CD4-positive, alpha-beta T cell treated with Interleukin-4 for 1 hour (primary cell): ENCODE data around the gene DUS2.
A peak's percentile ranks its signal among the peaks of the same experiment; 100 is the strongest.
"Not testable (repeated sequence)": the region's sequence is repeated elsewhere in the genome, so short reads cannot be mapped to it uniquely, and the experiment has no call there.

Experiments
- DNase-seq, 2 donors: peaks; one replicate each; pipeline ENCODE4 v3.0.0-alpha.2; 2020 to 2022

The DUS2 gene

GRCh38 chr16:68022728-68023537, at the start of gene DUS2, which contains the start of gene DDX28:
Gene DUS2 (plus strand): TSS chr16:68023284. CDS start chr16:68038024, 14,740 bp downstream.
Gene DDX28 (minus strand): TSS chr16:68023232. CDS start chr16:68023202, 30 bp downstream.
- DNase-seq: peak; percentile 92 to 95

DNA sequence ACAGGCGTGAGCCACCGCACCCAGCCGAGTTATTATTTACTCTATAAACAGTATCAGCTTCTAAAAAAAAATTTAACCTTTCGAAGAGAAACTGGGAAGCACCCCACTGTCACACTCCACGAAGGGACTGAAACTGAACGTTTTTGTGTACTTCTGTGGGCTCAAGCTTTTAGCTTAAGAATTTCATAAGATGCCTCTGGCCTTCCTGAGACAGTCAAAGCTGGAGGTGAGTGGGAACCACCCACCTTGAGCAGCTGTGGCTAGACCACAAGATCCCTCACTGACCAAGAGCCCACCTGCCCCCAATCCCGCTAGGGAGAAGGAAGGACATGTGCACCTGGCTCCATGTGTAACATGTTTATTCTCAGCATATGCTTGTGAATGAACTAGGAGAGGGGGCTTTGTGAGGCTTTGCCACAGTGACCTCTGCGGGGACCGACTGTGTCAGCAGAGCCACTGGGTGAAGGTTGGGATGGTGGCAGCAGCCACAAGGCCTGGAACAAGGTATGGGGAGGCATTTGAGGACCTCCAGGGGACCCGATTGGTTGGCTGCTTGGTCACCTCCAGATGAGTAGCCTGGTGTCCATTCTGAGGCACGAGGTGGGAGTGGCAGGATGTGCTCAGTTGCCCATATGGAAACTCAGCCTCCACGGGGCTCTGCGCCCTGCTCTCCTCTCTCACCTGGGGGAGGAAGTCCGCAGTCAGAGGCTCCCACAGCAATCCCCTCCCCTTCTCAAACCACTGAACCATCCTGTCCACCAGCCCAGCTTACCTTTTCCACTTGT, 47.6 kb upstream of the DUS2 start:
- DNase-seq: no peak

DNA sequence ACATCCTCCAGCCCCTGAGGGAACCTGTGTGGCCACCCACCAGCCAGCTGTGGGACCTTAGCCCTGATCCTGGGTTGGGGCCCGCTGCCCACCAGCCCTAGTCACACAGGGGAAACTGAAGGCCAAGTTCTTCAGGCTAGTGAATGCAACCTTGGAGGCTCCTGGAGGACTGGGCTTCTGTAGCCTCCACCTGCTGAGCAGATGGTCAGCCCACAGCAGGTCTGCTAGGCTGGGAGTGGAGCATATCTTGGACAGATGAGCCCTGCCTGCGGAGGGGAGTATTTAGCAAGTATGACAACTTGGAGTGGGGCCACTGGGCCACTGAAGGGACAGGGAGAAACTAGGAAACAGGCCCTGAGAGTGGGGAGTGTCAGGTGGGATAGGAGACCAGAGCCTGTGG, 46.9 kb upstream of the DUS2 start:
- DNase-seq: no peak

- no peak for DNase-seq
Observed at GRCh38 chr16:67977005-67977404, 46.1 kb upstream of the DUS2 start.

- DNase-seq: no peak
Observed at GRCh38 chr16:67977469-67978227, 45.4 kb upstream of the DUS2 start.

DNA sequence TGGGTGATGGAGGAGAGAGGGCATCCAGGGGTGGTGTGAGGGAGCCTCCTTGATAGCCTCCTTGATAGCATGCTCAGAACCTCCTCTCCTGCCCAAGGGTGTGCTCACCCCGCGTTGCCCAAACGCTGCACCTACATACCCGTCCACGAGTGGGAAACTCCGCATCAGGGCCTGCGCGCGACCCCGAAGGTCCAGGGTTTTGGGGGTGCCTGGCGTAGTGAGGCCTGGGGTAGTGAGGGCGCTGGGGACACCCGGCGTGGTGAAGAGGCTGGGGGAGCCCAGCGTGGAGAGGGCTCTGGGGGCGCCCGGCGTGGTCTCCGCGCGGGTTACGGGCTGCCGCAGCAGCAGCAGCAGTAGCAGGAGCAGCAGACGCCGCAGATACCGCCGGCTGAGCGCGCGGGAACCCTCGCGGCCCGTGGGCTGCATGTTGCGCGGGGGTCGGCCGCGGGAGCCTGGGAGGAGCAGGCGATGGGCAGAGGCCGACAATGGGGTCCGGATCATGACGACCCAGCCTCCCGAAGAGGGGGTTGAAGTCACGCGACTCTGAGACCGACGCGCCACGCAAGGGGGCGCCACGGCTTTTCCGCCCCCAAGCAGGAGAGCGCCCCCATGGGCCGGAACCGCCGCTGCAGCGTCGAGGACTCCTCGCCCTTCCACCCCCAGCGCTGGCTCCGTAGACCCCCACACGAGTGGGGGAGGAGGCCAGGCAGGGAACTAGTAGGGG, 43.0 kb upstream of the DUS2 start, which contains the start of gene DPEP3:
Gene DPEP3, minus strand, starts transcription at position 545 of the 724 bp plus-strand sequence. Its CDS starts 119 bp downstream, at position 426.
- no peak for DNase-seq

DNA sequence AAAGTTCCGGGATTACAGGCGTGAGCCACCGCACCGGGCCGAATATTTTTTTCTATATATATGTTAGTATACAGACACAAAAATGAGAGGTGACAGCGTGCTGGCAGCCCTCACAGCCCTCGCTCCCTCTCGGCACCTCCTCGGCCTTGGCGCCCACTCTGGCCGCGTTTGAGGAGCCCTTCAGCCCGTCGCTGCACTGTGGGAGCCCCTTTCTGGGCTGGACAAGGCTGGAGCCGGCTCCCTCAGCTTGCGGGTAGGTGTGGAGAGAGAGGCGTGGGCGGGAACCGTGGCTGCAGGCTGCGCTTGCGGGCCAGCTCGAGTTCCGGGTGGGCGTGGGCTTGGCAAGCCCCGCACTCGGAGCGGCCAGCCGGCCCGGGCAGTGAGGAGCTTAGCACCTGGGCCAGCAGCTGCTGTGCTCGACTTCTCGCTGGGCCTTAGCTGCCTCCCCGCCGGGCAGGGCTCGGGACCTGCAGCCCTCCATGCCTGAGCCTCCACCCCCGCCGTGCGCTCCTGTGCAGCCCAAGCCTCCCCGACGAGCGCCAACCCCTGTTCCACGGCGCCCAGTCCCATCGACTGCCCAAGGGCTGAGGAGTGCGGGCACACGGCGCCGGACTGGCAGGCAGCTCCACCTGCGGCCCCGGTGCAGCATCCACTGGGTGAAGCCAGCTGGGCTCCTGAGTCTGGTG, 40.9 kb upstream of the DUS2 start:
- DNase-seq: no peak

GRCh38 chr16:67986949-67987348, 36.1 kb upstream of the DUS2 start:
- DNase-seq: no peak

DNA sequence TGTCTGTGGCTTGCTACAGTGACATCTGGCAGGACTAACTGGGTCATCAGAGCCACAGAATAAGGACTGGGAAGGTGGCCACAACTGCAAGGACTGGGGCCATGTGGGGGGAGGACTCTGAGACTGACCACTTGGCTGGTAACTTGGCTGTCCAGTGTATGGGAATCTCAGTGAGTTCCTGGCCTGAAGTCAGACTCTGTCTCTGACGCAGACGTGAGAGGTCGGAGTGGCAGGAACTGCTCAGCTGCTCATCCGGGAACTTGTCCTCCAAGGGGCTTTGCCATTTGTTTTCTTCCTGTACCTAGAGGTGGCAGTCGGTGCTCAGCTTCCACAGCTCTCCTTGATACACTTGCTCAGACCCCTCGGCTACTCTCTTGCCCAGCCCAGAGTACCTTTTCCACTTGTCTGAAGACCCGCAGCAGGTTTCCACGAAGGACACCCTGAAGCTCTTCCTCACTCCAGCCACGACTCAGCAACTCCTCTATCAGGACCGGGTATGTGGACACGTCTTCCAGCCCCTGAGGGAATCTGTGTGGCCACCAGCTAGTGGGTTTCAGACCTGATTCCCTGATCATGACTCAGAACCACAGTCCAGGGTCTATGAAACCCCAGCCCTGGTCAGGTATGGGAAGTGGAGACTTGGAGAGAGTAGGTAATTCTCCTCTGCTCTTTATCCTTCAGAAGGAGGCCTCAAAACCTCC, 35.5 kb upstream of the DUS2 start:
- no peak for DNase-seq

- DNase-seq: no peak
Observed at GRCh38 chr16:67988675-67989074, 34.4 kb upstream of the DUS2 start.

DNA sequence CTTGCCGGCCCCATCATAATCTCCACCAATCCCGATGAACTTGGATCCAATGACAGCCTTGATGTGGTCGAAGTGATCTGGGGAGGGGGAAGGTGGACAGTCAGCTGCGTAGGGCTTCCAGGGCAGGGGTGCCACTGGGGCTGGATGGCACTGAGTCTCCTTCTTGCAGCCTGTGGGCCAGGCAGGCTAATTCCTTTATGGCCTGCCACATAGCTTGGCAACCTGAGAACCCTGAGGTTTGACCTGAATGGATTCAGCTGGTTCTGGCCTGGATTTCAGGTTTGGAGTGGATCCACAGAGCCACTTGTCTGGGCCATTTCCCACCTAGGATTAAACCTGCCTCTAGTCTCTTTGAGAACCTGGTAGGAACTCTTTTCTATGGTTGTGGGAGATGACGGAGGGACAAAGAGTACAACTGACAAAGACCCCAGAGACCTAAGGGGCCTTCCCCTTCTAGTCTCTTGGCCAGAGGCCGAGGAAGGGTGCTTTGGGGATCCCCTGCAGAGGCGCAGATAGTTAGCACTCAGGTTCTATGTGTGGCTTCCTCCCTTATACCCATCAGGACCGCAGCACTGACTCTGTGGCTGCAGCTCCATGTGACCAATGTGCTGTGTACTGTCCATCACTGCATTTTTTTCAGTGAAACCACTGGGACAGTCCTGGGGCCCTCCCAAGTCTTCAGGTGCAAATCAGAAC, 33.6 kb upstream of the DUS2 start:
- DNase-seq: no peak

GRCh38 chr16:67990018-67990386, 33.1 kb upstream of the DUS2 start:
- DNase-seq: no peak

DNA sequence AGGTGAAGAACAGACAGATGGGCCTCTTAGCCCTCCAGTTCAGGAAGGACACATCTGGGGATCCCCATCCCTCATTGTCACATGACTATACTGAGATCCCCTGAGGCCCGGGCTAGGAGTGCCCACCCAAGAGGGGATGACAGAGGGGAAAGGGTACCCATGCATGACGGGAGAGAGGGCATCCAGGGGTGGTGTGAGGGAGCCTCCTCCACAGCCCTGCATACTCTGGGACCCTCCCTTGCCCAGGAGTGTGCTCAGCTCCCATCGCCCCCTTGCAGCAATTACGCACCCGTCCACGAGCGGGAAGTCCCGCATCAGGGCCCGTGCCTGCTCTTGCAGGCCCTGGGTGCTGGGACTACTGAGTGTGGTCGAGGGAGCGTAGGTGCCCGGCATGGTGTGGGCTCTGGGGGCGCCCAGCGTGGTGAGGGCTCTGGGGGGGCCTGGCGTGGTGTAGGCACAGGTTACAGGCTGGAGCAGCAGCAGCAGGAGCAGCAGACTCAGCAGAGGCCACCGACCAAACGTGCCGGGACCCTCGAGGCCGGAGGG, 30.4 kb upstream of the DUS2 start:
- DNase-seq: no peak

DNA sequence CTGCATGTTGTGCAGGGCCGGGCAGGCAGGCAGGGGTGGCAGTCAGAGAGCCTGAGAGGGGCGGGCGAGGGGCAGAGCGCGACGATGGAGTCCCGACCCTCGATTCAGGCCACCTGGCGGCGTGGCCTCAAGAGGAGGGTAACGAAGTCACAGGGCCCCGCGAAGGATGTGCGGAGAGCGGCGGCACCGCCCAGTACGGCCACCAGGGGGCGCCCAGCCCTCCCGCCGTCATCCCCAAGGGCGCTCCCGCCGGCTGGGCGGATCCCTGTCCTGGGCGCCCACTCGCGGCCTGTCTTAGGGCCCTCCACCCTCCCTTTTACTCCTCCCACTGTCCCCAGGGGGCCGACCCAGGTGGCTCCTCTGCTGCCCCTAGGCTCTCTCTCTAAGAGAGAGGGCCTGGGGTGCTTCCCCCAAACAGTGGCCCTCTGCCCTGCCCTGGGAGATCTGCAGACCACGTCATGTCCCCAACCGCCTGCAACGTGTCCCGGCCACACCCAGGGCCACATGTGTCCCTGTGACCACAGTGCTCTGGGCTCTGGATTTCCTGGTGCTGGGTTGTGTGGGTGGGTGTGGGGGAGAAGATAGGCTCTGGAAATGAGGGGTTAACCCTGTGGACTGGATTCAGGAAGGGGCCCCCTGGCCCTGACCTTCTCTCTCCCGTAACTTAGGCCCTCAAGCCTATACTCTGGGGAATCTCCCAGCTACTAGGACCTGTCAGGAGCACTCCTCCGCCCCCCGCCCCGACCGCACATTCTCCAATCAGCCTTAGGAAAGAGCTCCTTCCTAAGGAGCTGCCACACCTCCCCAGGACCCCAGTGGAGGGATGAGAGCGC, 29.7 kb upstream of the DUS2 start:
- DNase-seq: peak; percentile 85 to 86

DNA sequence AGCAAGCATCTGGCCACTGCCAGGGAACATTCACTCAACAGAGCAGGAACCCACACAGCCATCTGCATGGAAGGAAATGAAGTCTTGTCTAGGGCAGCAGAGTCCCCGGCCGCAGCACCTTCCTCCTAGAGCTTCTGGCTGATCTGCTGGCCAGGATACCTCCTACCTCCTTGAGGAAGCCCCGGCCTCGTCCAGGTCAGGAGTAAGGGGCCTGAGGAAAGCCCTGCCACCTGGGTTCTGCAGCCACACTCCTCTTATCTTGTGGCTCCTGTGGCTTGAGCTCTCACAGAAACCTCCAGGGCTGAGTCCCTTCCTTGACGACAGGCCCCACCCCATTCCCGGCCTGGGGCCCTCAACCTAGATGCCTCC, 29.1 kb upstream of the DUS2 start:
- DNase-seq: not testable (repeated sequence)

DNA sequence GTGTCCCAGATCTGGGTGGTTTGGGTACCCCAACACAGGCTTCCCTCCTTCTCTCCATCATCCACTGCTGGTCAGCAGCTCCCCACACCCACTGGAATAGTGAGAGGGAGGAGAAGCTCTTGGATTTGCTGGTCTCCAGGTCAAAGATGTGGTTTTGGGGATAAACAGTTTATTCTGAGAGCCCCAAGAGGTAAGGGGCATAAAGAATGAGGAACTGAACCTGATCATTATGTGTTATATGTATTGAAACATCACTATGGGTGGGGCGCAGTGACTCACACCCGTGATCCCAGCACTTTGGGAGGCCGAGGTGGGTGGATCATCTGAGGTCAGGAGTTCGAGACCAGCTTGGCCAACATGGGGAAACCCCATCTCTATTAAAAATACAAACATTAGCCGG, 27.7 kb upstream of the DUS2 start:
- peak; percentile 37 to 77 for DNase-seq

DNA sequence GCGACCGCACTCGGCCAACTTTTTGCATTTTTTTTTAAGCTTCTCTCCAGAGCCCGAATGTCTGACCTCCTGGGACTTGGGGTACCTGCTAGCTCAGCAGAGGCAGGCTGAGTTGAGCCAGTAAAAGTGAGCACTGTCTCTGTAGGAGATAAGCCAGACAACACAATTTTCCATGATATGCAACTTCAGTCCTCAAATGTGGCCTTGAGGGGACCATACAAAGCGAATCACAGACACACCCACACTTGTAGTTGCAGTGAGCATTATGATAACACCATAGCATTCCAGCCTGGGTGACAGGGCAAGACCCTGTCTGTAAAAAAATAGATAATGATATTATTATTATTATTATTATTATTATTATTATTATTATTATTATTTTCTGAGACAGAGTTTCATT, 26.4 kb upstream of the DUS2 start:
- DNase-seq: no peak

DNA sequence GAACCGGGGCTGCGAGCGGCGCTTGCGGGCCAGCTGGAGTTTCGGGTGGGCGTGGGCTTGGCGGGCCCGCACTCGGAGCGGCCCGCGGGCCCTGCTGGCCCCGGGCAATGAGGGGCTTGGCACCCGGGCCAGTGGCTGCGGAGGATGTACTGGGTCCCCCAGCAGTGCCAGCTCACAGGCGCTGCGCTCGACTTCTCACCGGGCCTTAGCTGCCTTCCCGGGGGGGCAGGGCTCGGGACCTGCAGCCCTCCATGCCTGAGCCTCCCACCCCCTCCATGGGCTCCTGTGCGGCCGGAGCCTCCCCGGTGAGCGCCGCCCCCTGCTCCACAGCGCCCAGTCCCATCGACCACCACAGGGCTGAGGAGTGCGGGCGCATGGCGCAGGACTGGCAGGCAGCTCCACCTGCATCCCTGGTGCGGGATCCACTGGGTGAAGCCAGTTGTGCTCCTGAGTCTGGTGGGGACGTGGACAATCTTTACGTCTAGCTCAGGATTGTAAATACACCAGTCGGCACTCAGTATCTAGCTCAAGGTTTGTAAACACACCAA, 24.8 kb upstream of the DUS2 start:
- DNase-seq: not testable (repeated sequence)
